Neural cell (in vitro differentiated cells): ENCODE measurements around the gene PISD.

Experiments used
- EP300 ChIP-seq: fragments of 450-650 bp; conservative IDR thresholded peaks from 2 replicates; pipeline ENCODE4 v1.6.1; 2014; ENCODE audit warnings: antibody characterized with exemption, mild to moderate bottlenecking, moderate library complexity; ENCODE audit not compliant: poor library complexity, severe bottlenecking
- EZH2 ChIP-seq: fragments of 200-600, 300-800 bp; shearing (Covaris generic), sonication (generic); IDR thresholded peaks from 2 replicates; pipeline ENCODE4 v1.6.1; 2014; ENCODE audit warnings: antibody characterized with exemption, low read length, borderline replicate concordance, mild to moderate bottlenecking; ENCODE audit not compliant: insufficient read depth, poor library complexity, severe bottlenecking
- POLR2AphosphoS5 ChIP-seq: IDR thresholded peaks from 2 replicates; pipeline ENCODE4 v1.6.1; 2012
- RAD21 ChIP-seq: fragments of 450-650 bp; conservative IDR thresholded peaks from 2 replicates; pipeline ENCODE4 v1.6.1; 2014; ENCODE audit warnings: antibody characterized with exemption, mild to moderate bottlenecking, moderate library complexity
- SMC3 ChIP-seq: fragments of 450-650 bp; conservative IDR thresholded peaks from 2 replicates; pipeline ENCODE4 v1.6.1; 2014; ENCODE audit warnings: antibody characterized with exemption, mild to moderate bottlenecking, moderate library complexity; ENCODE audit not compliant: poor library complexity
- TAF1 ChIP-seq: IDR thresholded peaks from 2 replicates; pipeline ENCODE4 v1.6.1; 2012; ENCODE audit warnings: low read depth
- TF ChIP-seq, protein P1 (sequence below): fragments of 450-650 bp; IDR thresholded peaks from 2 replicates; pipeline ENCODE4 v1.5.1; 2014; ENCODE audit warnings: antibody characterized with exemption, mild to moderate bottlenecking, moderate library complexity; ENCODE audit not compliant: poor library complexity, severe bottlenecking

GRCh38 chr22:31652088-31652487 is 9.9 kb downstream of the PISD start:
- TF ChIP-seq, protein P1, sequence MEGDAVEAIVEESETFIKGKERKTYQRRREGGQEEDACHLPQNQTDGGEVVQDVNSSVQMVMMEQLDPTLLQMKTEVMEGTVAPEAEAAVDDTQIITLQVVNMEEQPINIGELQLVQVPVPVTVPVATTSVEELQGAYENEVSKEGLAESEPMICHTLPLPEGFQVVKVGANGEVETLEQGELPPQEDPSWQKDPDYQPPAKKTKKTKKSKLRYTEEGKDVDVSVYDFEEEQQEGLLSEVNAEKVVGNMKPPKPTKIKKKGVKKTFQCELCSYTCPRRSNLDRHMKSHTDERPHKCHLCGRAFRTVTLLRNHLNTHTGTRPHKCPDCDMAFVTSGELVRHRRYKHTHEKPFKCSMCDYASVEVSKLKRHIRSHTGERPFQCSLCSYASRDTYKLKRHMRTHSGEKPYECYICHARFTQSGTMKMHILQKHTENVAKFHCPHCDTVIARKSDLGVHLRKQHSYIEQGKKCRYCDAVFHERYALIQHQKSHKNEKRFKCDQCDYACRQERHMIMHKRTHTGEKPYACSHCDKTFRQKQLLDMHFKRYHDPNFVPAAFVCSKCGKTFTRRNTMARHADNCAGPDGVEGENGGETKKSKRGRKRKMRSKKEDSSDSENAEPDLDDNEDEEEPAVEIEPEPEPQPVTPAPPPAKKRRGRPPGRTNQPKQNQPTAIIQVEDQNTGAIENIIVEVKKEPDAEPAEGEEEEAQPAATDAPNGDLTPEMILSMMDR, result no peak
- TF ChIP-seq POLR2AphosphoS5, result no peak
- no peak for TF ChIP-seq EZH2
- no peak for TF ChIP-seq EP300
- TF ChIP-seq TAF1, result no peak
- no peak for TF ChIP-seq RAD21
- TF ChIP-seq SMC3, result no peak
